Mucosa of descending colon (tissue), 3 donors: ENCODE results near the gene GABPB1. TPM values are rescaled to one million over a fixed set of nuclear protein-coding genes. Genes with fewer than 3 reads are reported as not detected.

Experiments
- ATAC-seq: fragments of 200-7000 bp; cut with Tn5 transposase; one replicate; pipeline ENCODE4 v1.9.1; 2020; ENCODE audit warnings: mild to moderate bottlenecking, moderate library complexity
- DNase-seq, 3 donors: peaks; one replicate each; pipeline ENCODE4 v3.0.0-alpha.2; 2020
- H3K36me3 ChIP-seq: fragments of 200-600 bp; one replicate; pipeline ENCODE4 v1.8.0; 2021; ENCODE audit warnings: low read depth, mild to moderate bottlenecking
- H3K4me1 ChIP-seq: fragments of 200-600 bp; one replicate; pipeline ENCODE4 v1.8.0; 2021; ENCODE audit warnings: low read depth, mild to moderate bottlenecking
- H3K4me3 ChIP-seq: fragments of 200-600 bp; one replicate; pipeline ENCODE4 v1.8.0; 2021; ENCODE audit warnings: mild to moderate bottlenecking
- H3K9me3 ChIP-seq: fragments of 200-600 bp; one replicate; pipeline ENCODE4 v1.8.0; 2021; ENCODE audit warnings: mild to moderate bottlenecking
- intact Hi-C, 2 donors: fragments of 100-400 bp; cut with DNase I in 1 of 2; cut with micrococcal nuclease in 1 of 2; formaldehyde crosslinking; loops; one replicate each; pipeline versions ENCODE4 v1.11.0 to v1.11.1; 2022; cut with DNase I, micrococcal nuclease
- total RNA-seq, 3 donors: library from RNA; stranded (reverse); fragmentation: NEBNext Ultra II Directional in 2 of 3; extraction: Animal tissue kit (Norgen Biotek cat#: 25700) in 2 of 3; gene quantifications; one replicate each; pipeline versions ENCODE4 v1.2.1 to v1.2.4, GENCODE V29; 2021 to 2023
- TF ChIP-seq, protein P1 (sequence below): fragments of 200-600 bp; IDR thresholded peaks from one replicate; pipeline ENCODE4 v1.8.0; 2022; ENCODE audit warnings: antibody characterized with exemption, mild to moderate bottlenecking
- donor health status: DM: no; HTN: no; CAD: no; lungs with moderate emphysema.
- donor health status: DM: no; HTN: no; CAD: no.
- donor health status: DM: no; HTN: yes; CAD: no.

The GABPB1 gene
- total RNA-seq, 3 donors from 2014 or later, result 10.0 to 15.6 (median 12.3) TPM

DNA sequence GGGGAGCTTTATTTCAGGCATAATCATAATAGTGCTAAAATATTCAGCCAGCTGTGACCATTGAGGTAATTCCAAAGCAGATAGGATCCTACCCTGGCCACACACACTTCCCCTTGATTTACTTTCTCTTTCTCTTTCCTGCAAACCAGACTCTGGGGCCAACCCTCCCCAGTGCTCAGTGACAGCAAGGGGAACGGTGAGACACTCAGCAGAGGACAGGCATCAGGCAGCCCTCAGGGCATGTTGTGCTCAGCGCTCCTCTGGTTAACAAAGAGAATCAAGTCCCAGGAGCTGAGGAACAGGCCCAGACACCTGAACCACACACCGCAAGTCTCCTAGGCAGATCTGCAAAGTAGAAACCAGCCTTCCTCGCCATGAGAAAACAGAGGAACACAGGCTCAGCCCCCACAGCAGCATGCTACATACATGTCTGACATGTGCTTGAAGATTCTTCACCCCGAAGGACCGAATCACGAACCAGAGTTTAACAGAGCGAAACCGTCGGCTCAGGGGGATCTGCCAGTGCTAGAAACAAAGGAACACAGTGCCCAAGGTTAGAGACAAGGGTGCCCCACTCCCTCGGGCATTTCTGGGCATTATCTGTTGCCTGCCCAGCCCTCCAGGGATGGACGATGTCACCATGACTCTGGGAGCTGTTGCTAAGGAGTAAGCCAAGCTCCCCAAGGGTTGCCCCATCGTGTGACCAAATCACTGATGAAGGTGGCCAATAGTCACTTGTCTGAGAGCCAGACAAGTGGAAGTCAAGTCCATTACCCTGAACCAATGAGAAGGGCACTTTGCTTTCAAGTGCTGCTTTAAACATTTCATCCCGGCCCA, 107.0 kb downstream of the GABPB1 start:
- intact Hi-C loops, result no loop called here
- Histone ChIP-seq H3K4me1 (no peaks in the 10 kb centered on the region), H3K4me3 (no peak overlapping the region), H3K36me3 (no peaks in the 10 kb centered on the region), H3K9me3 (no peaks in the 10 kb centered on the region)
- DNase-seq, result peak; percentile 35 to 67 (median 46)
- TF ChIP-seq, protein P1, sequence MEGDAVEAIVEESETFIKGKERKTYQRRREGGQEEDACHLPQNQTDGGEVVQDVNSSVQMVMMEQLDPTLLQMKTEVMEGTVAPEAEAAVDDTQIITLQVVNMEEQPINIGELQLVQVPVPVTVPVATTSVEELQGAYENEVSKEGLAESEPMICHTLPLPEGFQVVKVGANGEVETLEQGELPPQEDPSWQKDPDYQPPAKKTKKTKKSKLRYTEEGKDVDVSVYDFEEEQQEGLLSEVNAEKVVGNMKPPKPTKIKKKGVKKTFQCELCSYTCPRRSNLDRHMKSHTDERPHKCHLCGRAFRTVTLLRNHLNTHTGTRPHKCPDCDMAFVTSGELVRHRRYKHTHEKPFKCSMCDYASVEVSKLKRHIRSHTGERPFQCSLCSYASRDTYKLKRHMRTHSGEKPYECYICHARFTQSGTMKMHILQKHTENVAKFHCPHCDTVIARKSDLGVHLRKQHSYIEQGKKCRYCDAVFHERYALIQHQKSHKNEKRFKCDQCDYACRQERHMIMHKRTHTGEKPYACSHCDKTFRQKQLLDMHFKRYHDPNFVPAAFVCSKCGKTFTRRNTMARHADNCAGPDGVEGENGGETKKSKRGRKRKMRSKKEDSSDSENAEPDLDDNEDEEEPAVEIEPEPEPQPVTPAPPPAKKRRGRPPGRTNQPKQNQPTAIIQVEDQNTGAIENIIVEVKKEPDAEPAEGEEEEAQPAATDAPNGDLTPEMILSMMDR, result no peak
- peak; percentile 98 for ATAC-seq

DNA sequence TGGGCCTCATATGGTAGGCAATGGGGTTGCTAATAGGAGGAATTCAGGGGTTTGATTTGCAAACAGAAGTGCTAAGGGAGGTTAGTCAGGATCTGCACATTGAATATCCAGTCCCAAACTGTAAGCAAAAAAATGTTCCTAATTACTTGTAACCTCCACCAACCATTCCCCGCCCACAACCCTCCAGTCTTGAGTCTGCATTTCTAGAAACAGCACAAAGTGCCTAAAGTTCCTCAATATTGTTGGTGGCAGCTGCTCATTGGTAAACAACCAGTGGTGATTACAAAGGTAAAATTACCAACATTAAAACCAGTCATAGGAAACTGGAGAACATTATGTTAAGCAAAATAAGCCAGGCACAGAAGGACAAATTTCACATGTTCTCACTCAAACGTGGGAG, 108.4 kb downstream of the GABPB1 start:
- TF ChIP-seq, protein P1, result no peak
- intact Hi-C loops, result no loop called here
- ATAC-seq, result no peak

DNA sequence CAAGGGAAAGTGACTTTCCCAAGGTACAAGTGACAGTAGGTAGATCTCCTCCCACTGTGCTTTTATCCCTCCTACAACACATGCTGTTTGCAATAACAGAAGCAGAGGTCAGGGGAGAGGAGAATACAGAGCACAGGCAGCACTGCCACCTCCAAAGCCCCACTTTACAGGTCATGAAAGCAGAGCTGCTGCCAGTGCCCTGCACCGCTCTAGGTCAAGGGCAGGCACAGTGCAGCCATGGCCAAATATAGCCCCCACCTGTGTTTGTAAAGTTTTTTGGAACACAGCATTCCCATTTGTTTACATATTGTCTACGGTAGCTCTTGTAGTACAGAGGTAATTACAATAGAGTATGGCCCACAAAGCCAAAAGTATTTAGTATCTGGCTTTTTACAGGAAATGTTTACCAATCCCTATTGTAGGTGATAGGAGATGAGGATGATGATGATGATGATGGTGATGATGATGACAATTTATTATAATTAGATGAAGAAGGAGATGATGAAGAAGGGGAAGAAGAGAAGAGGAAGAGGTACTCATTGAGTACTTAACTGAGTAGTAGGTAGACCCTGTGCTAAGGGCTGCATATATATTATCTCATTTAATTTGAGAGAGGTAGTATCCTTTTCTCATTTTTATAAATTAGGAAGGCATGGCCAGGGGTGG, 109.9 kb downstream of the GABPB1 start:
- no peak for DNase-seq
- ATAC-seq, result no peak
- Histone ChIP-seq H3K36me3 (no peaks in the 10 kb centered on the region), H3K4me1 (no peaks in the 10 kb centered on the region), H3K9me3 (no peaks in the 10 kb centered on the region), H3K4me3 (no peak overlapping the region)
- intact Hi-C loops, result no loop called here
- TF ChIP-seq, protein P1, result no peak

More for the DNA sequence above, 108.4 kb downstream of the GABPB1 start:
- Histone ChIP-seq H3K4me1 (no peaks in the 10 kb centered on the region), H3K36me3 (no peaks in the 10 kb centered on the region), H3K4me3 (no peak overlapping the region), H3K9me3 (no peaks in the 10 kb centered on the region)
- DNase-seq, result no peak

DNA sequence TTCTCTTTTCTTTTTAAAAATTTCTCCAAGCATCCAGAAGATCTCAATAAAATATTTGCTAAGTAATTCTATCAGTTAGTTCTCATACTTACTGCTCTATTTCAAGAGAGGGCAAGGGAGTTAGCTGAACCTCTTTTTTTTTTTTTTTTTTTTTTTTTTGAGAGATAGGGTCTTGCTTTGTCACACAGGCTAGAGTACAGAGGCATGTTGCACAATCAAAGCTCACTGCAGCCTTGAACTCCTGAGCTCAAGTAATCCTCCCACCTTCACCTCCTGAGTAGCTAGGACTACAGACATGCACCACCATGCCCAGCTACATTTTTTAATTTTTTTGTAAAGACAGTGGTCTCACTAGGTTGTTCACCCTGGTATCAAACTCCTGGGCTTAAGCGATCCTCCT, 110.8 kb downstream of the GABPB1 start:
- Histone ChIP-seq H3K4me1 (no peaks in the 10 kb centered on the region), H3K36me3 (no peaks in the 10 kb centered on the region), H3K9me3 (no peaks in the 10 kb centered on the region), H3K4me3 (no peak overlapping the region)
- DNase-seq (no peak), ATAC-seq (no peak)
- intact Hi-C loops, result no loop called here
- TF ChIP-seq, protein P1, result no peak

DNA sequence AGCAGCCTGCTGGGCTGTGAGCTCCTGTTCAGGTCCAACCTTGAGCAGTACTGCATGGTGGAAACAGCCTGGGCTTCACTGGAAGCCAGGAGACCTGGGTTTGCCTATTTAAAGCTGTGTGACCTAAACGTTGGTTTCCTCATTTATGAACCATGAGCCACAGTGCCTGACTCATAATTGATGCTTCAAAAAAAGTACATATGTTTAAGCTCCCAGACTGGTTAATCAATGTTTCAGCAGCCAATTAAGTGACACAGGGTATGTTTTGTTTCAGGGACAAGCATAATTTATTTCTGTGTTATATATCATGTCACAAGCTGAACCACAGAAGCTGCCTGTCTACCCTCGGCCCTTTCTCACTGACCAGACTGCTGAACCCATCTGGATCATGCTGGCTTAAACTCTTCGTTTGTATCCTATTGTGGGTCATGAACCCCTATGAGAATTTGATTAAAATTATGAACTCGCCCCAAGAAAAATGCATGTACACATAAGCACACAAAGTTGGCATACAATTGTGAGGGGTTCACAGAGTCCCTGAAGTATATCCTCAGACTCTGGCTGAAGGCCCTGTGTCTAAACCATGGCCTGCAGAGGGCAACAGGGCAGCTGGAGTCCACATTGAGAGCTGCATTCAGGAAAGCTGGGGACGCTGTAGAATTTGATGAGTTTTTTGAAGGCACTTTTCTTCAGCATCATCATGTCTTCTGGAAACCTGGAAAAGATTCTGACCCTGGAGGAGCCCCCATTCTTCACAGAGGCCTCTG, 113.1 kb downstream of the GABPB1 start:
- Histone ChIP-seq H3K36me3 (no peaks in the 10 kb centered on the region), H3K4me1 (no peaks in the 10 kb centered on the region), H3K9me3 (no peaks in the 10 kb centered on the region), H3K4me3 (no peak overlapping the region)
- ATAC-seq, result peak; percentile 39
- TF ChIP-seq, protein P1, result no peak
- intact Hi-C loops, result no loop called here
- no peak for DNase-seq
